ENCODE measurements around the gene MED9.
"Not testable (repeated sequence)": the region's sequence is repeated elsewhere in the genome, so short reads cannot be mapped to it uniquely, and the experiment has no call there.

MED9 gene

GRCh38 chr17:17455173-17455572 is 21.6 kb upstream of the MED9 start:
- no peak for DNase-seq (ENCODE audit: low read depth)

GRCh38 chr17:17456251-17456650 is 20.5 kb upstream of the MED9 start:
- no peak for DNase-seq (ENCODE audit: low read depth)

- no peak for DNase-seq (ENCODE audit: low read depth)
Measured at GRCh38 chr17:17457680-17458079, 19.1 kb upstream of the MED9 start.

- DNase-seq (ENCODE audit: low read depth), result no peak
Measured at GRCh38 chr17:17460038-17460437, 16.8 kb upstream of the MED9 start.

GRCh38 chr17:17462048-17462824 is 14.6 kb upstream of the MED9 start:
- DNase-seq (ENCODE audit: low read depth), result no peak

- no peak for DNase-seq (ENCODE audit: low read depth)
Measured at GRCh38 chr17:17463821-17464220, 13.0 kb upstream of the MED9 start.

- DNase-seq (ENCODE audit: low read depth), result not testable (repeated sequence)
Measured at GRCh38 chr17:17465878-17466277, 10.9 kb upstream of the MED9 start.

GRCh38 chr17:17466511-17466910 is 10.3 kb upstream of the MED9 start:
- no peak for DNase-seq (ENCODE audit: low read depth)

GRCh38 chr17:17467016-17467415 is 9.8 kb upstream of the MED9 start:
- DNase-seq (ENCODE audit: low read depth), result no peak

- no peak for DNase-seq (ENCODE audit: low read depth)
Measured at GRCh38 chr17:17467720-17468119, 9.1 kb upstream of the MED9 start.

GRCh38 chr17:17468217-17469010 is 8.4 kb upstream of the MED9 start:
- no peak for DNase-seq (ENCODE audit: low read depth)

- no peak for DNase-seq (ENCODE audit: low read depth)
Measured at GRCh38 chr17:17469358-17469757, 7.4 kb upstream of the MED9 start.

- DNase-seq (ENCODE audit: low read depth), result no peak
Measured at GRCh38 chr17:17469996-17470395, 6.8 kb upstream of the MED9 start.

GRCh38 chr17:17472333-17472920 is 4.4 kb upstream of the MED9 start:
- no peak for DNase-seq (ENCODE audit: low read depth)

- no peak for DNase-seq (ENCODE audit: low read depth)
Measured at GRCh38 chr17:17474341-17474740, 2.5 kb upstream of the MED9 start.

GRCh38 chr17:17479209-17479608 is 2.4 kb downstream of the MED9 start:
- no peak for DNase-seq (ENCODE audit: low read depth)

- DNase-seq (ENCODE audit: low read depth), result no peak
Measured at GRCh38 chr17:17480593-17481148, 3.9 kb downstream of the MED9 start.

GRCh38 chr17:17481860-17482259 is 5.1 kb downstream of the MED9 start:
- no peak for DNase-seq (ENCODE audit: low read depth)

- peak; percentile 27 for DNase-seq (ENCODE audit: low read depth)
Measured at GRCh38 chr17:17484451-17484899, 7.7 kb downstream of the MED9 start.

GRCh38 chr17:17485420-17485819 is 8.6 kb downstream of the MED9 start:
- no peak for DNase-seq (ENCODE audit: low read depth)

- DNase-seq (ENCODE audit: low read depth), result not testable (repeated sequence)
Measured at GRCh38 chr17:17486416-17486815, 9.6 kb downstream of the MED9 start.

GRCh38 chr17:17487998-17488397 is 11.2 kb downstream of the MED9 start:
- DNase-seq (ENCODE audit: low read depth), result no peak

- no peak for DNase-seq (ENCODE audit: low read depth)
Measured at GRCh38 chr17:17491031-17491471, 14.3 kb downstream of the MED9 start.
